ENCODE data around the gene LAP3. TPM values are rescaled to one million over a fixed set of nuclear protein-coding genes. Genes with fewer than 3 reads are reported as not detected.
"Not testable (repeated sequence)": the region's sequence is repeated elsewhere in the genome, so short reads cannot be mapped to it uniquely, and the experiment has no call there.

LAP3 gene
- 100 to 1,000 TPM in 2 of 8 experiments, 10 to 100 TPM in 6; 17.6 to 129 (median 55.4) TPM for total RNA-seq

- peak; percentile 85 to 97 (median 95) for ATAC-seq (replicated peaks in 6 of 8)
- in situ Hi-C loops (cut with MboI; ENCODE audit: low pct_unique_long_range_greater_than_20kb in 2 of 9, low sequenced_read_pairs in 9 of 9, unreplicated experiment in 9 of 9), result loop anchor here in 1 of 9 experiments (10.0 kb wide), 1 partner anchor 228 kb away; no protein-coding TSS in a partner anchor
- peak within 1 kb of the TSS; percentile 43 to 65 (median 62) for H3K4me3 ChIP-seq
- H3K4me1 ChIP-seq (replicated peaks in 1 of 2), result peaks cover 10% of the 10 kb centered on the region in 2 donors
- peak within 1 kb of the TSS; percentile 49 to 69 for H3K27ac ChIP-seq
- 0 to 2% (median 0%) methylated on average over 1 to 14 of the region's 91 CpGs; no CpG with 5 or more reads in 5 of the 10 experiments for WGBS, 10 experiments
Observed at GRCh38 chr4:17576932-17577664, at the start of gene LAP3. LAP3 (plus strand) TSS chr4:17577198; CDS start chr4:17577466, 268 bp downstream.

DNA sequence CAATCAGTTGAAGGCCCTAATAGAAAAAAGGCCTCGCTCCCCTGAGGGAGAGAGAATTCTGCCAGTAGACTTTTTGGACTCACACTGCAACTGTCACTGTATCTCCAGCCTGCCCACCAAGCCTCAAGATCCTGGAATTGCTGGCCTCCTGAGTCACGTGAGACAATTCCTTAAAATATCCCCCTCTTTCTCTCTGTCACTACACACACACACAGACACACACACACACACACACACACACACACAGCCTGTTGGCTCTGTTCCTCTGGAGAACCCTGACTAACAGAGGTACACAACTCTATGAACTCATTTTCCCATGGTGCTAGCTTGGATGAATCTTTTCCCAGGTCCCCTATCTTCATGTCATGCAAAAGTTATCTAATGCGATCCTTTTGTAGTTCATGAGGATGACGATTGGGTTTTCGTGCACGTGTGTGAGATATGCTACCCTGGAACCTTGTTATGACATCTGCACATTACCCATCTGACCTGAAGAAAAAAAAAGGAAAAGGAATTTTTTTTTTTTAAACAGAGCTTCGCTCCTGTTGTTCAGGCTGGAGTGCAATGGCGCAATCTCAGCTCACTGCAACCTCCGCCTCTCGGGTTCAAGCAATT is 48.3 kb upstream of the LAP3 start:
- Histone ChIP-seq H3K4me3 (no peak overlapping the region), H3K4me1 (replicated peaks in 1 of 2) (no peaks in the 10 kb centered on the region), H3K27ac (no peak overlapping the region)
- in situ Hi-C loops (cut with MboI; ENCODE audit: low pct_unique_long_range_greater_than_20kb in 2 of 9, low sequenced_read_pairs in 9 of 9, unreplicated experiment in 9 of 9), result no loop called here
- ATAC-seq (replicated peaks in 6 of 8), result no peak
- 63 to 100% (median 93%) methylated on average over 1 to 10 of the region's 10 CpGs; no CpG with 5 or more reads in 1 of the 10 experiments for WGBS, 10 experiments

GRCh38 chr4:17531538-17532285 is 45.3 kb upstream of the LAP3 start:
- no peak overlapping the region for H3K27ac ChIP-seq
- no peak for ATAC-seq (replicated peaks in 6 of 8)
- no peak overlapping the region for H3K4me3 ChIP-seq
- H3K4me1 ChIP-seq (replicated peaks in 1 of 2), result no peaks in the 10 kb centered on the region
- in situ Hi-C loops (cut with MboI; ENCODE audit: low pct_unique_long_range_greater_than_20kb in 2 of 9, low sequenced_read_pairs in 9 of 9, unreplicated experiment in 9 of 9), result no loop called here
- 0 to 100% (median 60%) methylated on average over 1 to 6 of the region's 8 CpGs; no CpG with 5 or more reads in 1 of the 10 experiments for WGBS, 10 experiments

- ATAC-seq (replicated peaks in 6 of 8), result no peak
- Histone ChIP-seq H3K4me1 (replicated peaks in 1 of 2) (no peaks in the 10 kb centered on the region), H3K4me3 (no peak overlapping the region), H3K27ac (no peak overlapping the region)
- 73 to 100% (median 100%) methylated on average over 1 to 4 of the region's 4 CpGs for WGBS, 10 experiments
- in situ Hi-C loops (cut with MboI; ENCODE audit: low pct_unique_long_range_greater_than_20kb in 2 of 9, low sequenced_read_pairs in 9 of 9, unreplicated experiment in 9 of 9), result no loop called here
Observed at GRCh38 chr4:17534705-17535104, 42.3 kb upstream of the LAP3 start.

- Histone ChIP-seq H3K4me1 (replicated peaks in 1 of 2) (no peaks in the 10 kb centered on the region), H3K4me3 (no peak overlapping the region), H3K27ac (no peak overlapping the region)
- ATAC-seq (replicated peaks in 6 of 8), result no peak
- in situ Hi-C loops (cut with MboI; ENCODE audit: low pct_unique_long_range_greater_than_20kb in 2 of 9, low sequenced_read_pairs in 9 of 9, unreplicated experiment in 9 of 9), result no loop called here
- WGBS, 10 experiments, result 32 to 94% (median 87%) methylated on average over 2 to 4 of the region's 4 CpGs
Observed at GRCh38 chr4:17535242-17535641, 41.8 kb upstream of the LAP3 start.

GRCh38 chr4:17535906-17536305 is 41.1 kb upstream of the LAP3 start:
- in situ Hi-C loops (cut with MboI; ENCODE audit: low pct_unique_long_range_greater_than_20kb in 2 of 9, low sequenced_read_pairs in 9 of 9, unreplicated experiment in 9 of 9), result no loop called here
- Histone ChIP-seq H3K27ac (no peak overlapping the region), H3K4me3 (no peak overlapping the region), H3K4me1 (replicated peaks in 1 of 2) (no peaks in the 10 kb centered on the region)
- no peak for ATAC-seq (replicated peaks in 6 of 8)
- 0 to 93% (median 81%) methylated on average over 1 to 3 of the region's 3 CpGs; no CpG with 5 or more reads in 2 of the 10 experiments for WGBS, 10 experiments

DNA sequence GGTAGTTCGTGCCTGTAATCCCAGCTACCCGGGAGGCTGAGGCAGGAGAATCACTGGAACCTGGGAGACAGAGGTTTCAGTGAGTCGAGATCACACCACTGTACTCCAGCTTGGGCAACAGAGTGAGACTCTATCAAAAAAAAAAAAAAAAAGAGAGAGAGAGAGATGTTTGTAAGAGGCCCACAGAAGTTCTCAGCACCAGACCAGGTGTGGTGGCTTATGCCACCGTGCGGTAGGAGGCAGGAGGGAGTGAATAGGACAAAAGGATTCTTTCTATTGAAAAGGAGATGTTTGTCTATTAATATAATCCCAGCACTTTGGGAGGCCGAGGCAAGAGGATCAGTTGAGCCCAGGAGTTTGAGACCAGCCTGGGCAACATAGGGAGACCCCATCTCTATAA is 39.9 kb upstream of the LAP3 start:
- H3K27ac ChIP-seq; H3K4me1 ChIP-seq (replicated peaks in 1 of 2); H3K4me3 ChIP-seq; ATAC-seq (replicated peaks in 6 of 8); in situ Hi-C loops (cut with MboI; ENCODE audit: low pct_unique_long_range_greater_than_20kb in 2 of 9, low sequenced_read_pairs in 9 of 9, unreplicated experiment in 9 of 9): not testable (repeated sequence)
- WGBS, 10 experiments, result 75 to 100% (median 90%) methylated on average over 1 to 6 of the region's 6 CpGs; no CpG with 5 or more reads in 1 of the 10 experiments

DNA sequence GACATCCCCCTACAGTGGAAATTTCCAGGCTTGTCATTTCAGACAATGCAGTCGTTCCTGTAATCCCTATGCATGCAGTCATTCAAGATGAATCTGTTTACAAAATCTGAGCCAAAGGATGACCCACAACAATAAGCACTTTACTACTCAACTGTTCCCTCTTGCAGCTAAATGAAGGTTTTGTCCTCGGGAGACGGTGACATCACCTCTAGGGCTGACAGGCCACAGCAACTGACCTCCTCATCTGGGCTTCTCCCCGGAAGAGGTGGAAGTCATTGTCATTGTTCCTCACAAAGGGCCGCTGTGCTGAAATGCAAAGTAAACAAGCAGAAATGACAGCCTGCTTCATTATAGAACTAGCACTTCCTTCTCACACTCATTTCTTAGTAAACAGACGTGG is 32.8 kb upstream of the LAP3 start:
- Histone ChIP-seq H3K4me1 (replicated peaks in 1 of 2) (peaks cover 7% of the 10 kb centered on the region in 2 donors), H3K27ac (no peak overlapping the region), H3K4me3 (no peak overlapping the region)
- ATAC-seq (replicated peaks in 6 of 8), result peak in 5 of 8 experiments; percentile 96 to 99 (median 98)
- WGBS, 10 experiments, result 0 to 43% (median 34%) methylated on average over 1 to 4 of the region's 6 CpGs
- in situ Hi-C loops (cut with MboI; ENCODE audit: low pct_unique_long_range_greater_than_20kb in 2 of 9, low sequenced_read_pairs in 9 of 9, unreplicated experiment in 9 of 9), result no loop called here

DNA sequence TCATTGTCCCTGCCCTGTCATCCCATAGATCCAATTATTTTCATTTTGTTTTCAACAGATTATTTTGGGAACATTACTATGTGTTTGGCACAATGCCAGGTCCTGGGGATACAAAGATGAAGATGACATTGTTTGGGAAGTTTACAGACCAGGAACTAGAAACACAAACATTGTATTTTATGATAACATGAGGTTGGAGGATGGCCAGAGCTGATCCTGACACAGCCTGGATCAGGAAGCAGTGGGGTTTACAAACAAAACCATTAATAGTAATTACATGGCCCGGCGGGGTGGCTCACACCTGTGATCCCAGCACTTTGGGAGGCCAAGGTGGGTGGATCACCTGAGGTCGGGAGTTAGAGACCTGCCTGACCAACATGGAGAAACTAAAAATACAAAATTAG is 32.2 kb upstream of the LAP3 start:
- WGBS, 10 experiments, result 40 to 100% (median 80%) methylated on average over 1 to 2 of the region's 3 CpGs; no CpG with 5 or more reads in 6 of the 10 experiments
- Histone ChIP-seq H3K27ac (no peak overlapping the region), H3K4me1 (replicated peaks in 1 of 2) (peaks cover 7% of the 10 kb centered on the region in 2 donors), H3K4me3 (no peak overlapping the region)
- in situ Hi-C loops (cut with MboI; ENCODE audit: low pct_unique_long_range_greater_than_20kb in 2 of 9, low sequenced_read_pairs in 9 of 9, unreplicated experiment in 9 of 9), result no loop called here
- ATAC-seq (replicated peaks in 6 of 8), result no peak

- Histone ChIP-seq H3K27ac (no peak overlapping the region), H3K4me1 (replicated peaks in 1 of 2) (peaks cover 7% of the 10 kb centered on the region in 2 donors), H3K4me3 (no peak overlapping the region)
- 0 to 100% (median 68%) methylated on average over 1 to 9 of the region's 11 CpGs for WGBS, 10 experiments
- in situ Hi-C loops (cut with MboI; ENCODE audit: low pct_unique_long_range_greater_than_20kb in 2 of 9, low sequenced_read_pairs in 9 of 9, unreplicated experiment in 9 of 9), result no loop called here
- no peak for ATAC-seq (replicated peaks in 6 of 8)
Observed at GRCh38 chr4:17545374-17546140, 31.4 kb upstream of the LAP3 start.

- ATAC-seq (replicated peaks in 6 of 8), result no peak
- no peak overlapping the region for H3K4me3 ChIP-seq
- no peak overlapping the region for H3K27ac ChIP-seq
- peaks cover 7% of the 10 kb centered on the region in 2 donors for H3K4me1 ChIP-seq (replicated peaks in 1 of 2)
- in situ Hi-C loops (cut with MboI; ENCODE audit: low pct_unique_long_range_greater_than_20kb in 2 of 9, low sequenced_read_pairs in 9 of 9, unreplicated experiment in 9 of 9), result no loop called here
- WGBS, 10 experiments, result 42 to 100% (median 91%) methylated on average over 1 to 7 of the region's 10 CpGs; no CpG with 5 or more reads in 3 of the 10 experiments
Observed at GRCh38 chr4:17546222-17546621, 30.8 kb upstream of the LAP3 start.

DNA sequence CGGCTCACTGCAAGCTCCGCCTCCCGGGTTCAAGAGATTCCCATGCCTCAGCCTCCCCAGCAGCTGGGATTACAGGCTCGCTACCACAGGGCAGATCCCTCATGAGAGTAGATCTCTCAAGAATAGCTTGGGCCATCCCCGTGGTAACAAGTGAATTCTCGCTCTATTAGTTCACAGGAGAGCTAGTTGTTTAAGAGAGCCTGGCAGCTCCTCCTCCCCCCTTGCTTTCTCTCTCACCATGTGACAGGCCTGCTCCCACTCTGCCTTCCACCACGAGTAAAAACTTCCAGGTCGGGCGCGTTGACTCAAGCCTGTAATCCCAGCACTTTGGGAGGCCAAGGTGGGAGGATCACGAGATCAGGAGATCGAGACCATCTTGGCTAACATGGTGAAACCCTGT is 30.3 kb upstream of the LAP3 start:
- 50 to 90% (median 80%) methylated on average over 2 to 8 of the region's 12 CpGs; no CpG with 5 or more reads in 2 of the 10 experiments for WGBS, 10 experiments
- Histone ChIP-seq H3K4me3 (no peak overlapping the region), H3K4me1 (replicated peaks in 1 of 2) (peaks cover 7% of the 10 kb centered on the region in 2 donors), H3K27ac (no peak overlapping the region)
- ATAC-seq (replicated peaks in 6 of 8), result no peak
- in situ Hi-C loops (cut with MboI; ENCODE audit: low pct_unique_long_range_greater_than_20kb in 2 of 9, low sequenced_read_pairs in 9 of 9, unreplicated experiment in 9 of 9), result no loop called here
